ENCODE data around the gene KIF3C. TPM values are rescaled to one million over a fixed set of nuclear protein-coding genes. Genes with fewer than 3 reads are reported as not detected.

The KIF3C gene
- total RNA-seq, 1 experiment from 2014 or later = 39.5 TPM

DNA sequence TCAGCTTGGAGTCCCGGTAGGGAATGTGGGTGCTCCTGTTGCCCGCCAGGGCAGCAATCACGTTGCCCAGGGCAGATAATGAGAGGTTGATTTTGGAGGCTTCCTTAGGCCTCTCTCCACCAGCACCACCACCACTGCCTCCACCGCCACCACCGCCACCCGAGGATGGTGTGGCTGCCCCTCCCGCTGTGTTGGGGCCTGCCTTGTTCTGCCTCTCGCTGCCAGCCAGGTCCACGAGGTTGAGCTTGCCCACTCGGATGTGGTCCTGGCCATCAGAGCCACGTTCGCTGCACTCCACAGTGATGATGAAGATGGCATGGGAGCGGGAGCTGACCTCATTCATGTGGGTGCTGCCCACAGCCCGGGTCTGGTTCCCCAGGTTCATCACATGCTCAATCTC lies 1.3 kb downstream of the KIF3C start:
- no peaks in the 10 kb centered on the region for H3K9me3 ChIP-seq (ENCODE audit: low read depth, low read length, poor library complexity, severe bottlenecking)
- peaks cover 42% of the 10 kb centered on the region for H3K4me1 ChIP-seq (ENCODE audit: insufficient read depth, low read length, poor library complexity, severe bottlenecking)
- CTCF ChIA-PET = no interaction called here
- no TSS peak for BruUV-seq (replicated peaks)
- POLR2A ChIA-PET (ENCODE audit: low non-redundant PET) = no interaction called here
- DNase-seq (ENCODE audit: low spot score) = no peak
- H3K27ac ChIP-seq (ENCODE audit: low read depth, low read length, poor library complexity, severe bottlenecking) = no peak overlapping the region
- peak overlapping the region; percentile 68 for H3K4me3 ChIP-seq (ENCODE audit: low read depth, low read length, poor library complexity, severe bottlenecking)
- H3K27me3 ChIP-seq (replicated peaks; ENCODE audit: insufficient read depth, low read depth, low read length, poor library complexity) = no peaks in the 10 kb centered on the region
- TF ChIP-seq, protein P1, sequence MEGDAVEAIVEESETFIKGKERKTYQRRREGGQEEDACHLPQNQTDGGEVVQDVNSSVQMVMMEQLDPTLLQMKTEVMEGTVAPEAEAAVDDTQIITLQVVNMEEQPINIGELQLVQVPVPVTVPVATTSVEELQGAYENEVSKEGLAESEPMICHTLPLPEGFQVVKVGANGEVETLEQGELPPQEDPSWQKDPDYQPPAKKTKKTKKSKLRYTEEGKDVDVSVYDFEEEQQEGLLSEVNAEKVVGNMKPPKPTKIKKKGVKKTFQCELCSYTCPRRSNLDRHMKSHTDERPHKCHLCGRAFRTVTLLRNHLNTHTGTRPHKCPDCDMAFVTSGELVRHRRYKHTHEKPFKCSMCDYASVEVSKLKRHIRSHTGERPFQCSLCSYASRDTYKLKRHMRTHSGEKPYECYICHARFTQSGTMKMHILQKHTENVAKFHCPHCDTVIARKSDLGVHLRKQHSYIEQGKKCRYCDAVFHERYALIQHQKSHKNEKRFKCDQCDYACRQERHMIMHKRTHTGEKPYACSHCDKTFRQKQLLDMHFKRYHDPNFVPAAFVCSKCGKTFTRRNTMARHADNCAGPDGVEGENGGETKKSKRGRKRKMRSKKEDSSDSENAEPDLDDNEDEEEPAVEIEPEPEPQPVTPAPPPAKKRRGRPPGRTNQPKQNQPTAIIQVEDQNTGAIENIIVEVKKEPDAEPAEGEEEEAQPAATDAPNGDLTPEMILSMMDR (conservative IDR thresholded peaks at IDR 0.05; ENCODE audit: low read depth, low read length) = no peak
- TF ChIP-seq EZH2 (IDR thresholded peaks at IDR 0.05; ENCODE audit: borderline replicate concordance, low read depth, low read length, poor library complexity, severe bottlenecking) = no peak
- peaks cover 3% of the 10 kb centered on the region for H3K36me3 ChIP-seq (ENCODE audit: insufficient read depth, low read length, poor library complexity, severe bottlenecking)
- intact Hi-C loops (cut with micrococcal nuclease; ENCODE audit: unreplicated experiment) = no loop called here

DNA sequence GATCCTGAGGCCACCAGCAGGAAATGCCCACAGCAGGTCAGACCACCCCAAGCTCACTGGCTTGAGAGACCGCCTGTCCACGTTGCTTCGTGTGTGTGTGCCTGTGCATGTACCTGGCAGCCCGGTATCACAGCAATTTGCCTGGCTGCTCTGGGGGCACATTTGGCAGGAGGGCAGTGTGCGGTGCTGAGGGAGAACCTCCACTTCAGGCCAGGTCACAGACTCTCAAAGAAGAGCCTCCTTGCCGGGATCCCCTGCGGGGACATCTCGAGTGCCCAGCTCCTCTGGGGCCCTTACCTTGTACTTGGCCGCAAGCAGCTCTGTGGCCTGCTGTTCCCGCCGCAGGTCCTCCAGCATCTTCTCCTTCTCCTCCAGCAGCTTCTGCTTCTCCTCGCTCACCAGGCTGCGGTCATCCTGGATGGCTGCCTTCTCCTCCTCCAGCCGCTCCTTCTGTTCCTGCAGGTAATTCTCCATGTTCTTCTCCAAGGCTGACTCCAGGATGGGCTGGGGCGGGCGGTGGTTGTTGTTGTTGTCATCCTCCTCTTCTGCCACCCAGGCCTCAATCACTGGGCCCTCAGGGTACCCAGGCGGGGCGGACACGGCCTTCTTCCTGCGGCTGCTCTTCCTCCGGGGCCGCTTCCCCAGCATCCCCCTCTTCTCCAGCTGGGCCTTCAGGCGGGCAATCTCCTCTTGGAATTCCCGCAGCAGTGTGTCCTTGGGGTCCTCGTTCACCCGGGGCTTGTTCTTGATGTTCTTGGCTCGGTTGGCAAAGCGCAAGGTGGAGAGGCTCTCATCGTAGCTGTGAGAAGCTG lies 2.0 kb downstream of the KIF3C start:
- DNase-seq (ENCODE audit: low spot score) = no peak
- Histone ChIP-seq H3K4me3 (ENCODE audit: low read depth, low read length, poor library complexity, severe bottlenecking) (peak overlapping the region; percentile 14), H3K4me1 (ENCODE audit: insufficient read depth, low read length, poor library complexity, severe bottlenecking) (peaks cover 42% of the 10 kb centered on the region), H3K9me3 (ENCODE audit: low read depth, low read length, poor library complexity, severe bottlenecking) (no peaks in the 10 kb centered on the region), H3K36me3 (ENCODE audit: insufficient read depth, low read length, poor library complexity, severe bottlenecking) (peaks cover 5% of the 10 kb centered on the region), H3K27ac (ENCODE audit: low read depth, low read length, poor library complexity, severe bottlenecking) (no peak overlapping the region), H3K27me3 (replicated peaks; ENCODE audit: insufficient read depth, low read depth, low read length, poor library complexity) (no peaks in the 10 kb centered on the region)
- TF ChIP-seq EZH2 (IDR thresholded peaks at IDR 0.05; ENCODE audit: borderline replicate concordance, low read depth, low read length, poor library complexity, severe bottlenecking) = no peak
- ChIA-PET CTCF (no interaction called here), POLR2A (ENCODE audit: low non-redundant PET) (no interaction called here)
- no TSS peak for BruUV-seq (replicated peaks)
- intact Hi-C loops (cut with micrococcal nuclease; ENCODE audit: unreplicated experiment) = no loop called here

DNA sequence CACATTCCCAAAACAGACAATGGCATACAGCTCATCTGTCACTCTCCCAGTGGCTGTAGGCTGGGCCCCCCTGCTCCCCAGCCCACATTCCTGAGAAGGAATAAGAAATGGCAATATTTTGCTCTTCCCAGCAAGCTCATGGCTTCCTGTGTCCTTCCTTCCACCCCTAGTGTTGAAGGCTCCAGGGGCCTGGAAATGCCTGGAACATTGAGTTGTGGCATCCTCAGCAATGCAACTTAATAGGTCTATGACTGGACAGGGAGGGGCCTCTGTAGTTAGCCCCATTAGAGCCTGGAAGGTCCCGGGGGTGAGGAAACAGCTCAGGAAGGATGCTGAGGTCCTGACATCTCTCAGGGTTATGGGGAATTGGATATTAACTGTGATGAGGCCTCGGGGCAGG lies 3.3 kb downstream of the KIF3C start:
- ChIA-PET CTCF (no interaction called here), POLR2A (ENCODE audit: low non-redundant PET) (interaction anchor here (0.6 kb wide), 1 partner anchor 54 kb away, joined by 3 read pairs; no protein-coding TSS in a partner anchor)
- TF ChIP-seq, protein P1 (conservative IDR thresholded peaks at IDR 0.05; ENCODE audit: low read depth, low read length) = no peak
- no peak for TF ChIP-seq EZH2 (IDR thresholded peaks at IDR 0.05; ENCODE audit: borderline replicate concordance, low read depth, low read length, poor library complexity, severe bottlenecking)
- intact Hi-C loops (cut with micrococcal nuclease; ENCODE audit: unreplicated experiment) = no loop called here
- H3K4me1 ChIP-seq (ENCODE audit: insufficient read depth, low read length, poor library complexity, severe bottlenecking) = peaks cover 42% of the 10 kb centered on the region
- peaks cover 5% of the 10 kb centered on the region for H3K36me3 ChIP-seq (ENCODE audit: insufficient read depth, low read length, poor library complexity, severe bottlenecking)
- peak overlapping the region; percentile 11 for H3K4me3 ChIP-seq (ENCODE audit: low read depth, low read length, poor library complexity, severe bottlenecking)
- no peaks in the 10 kb centered on the region for H3K27me3 ChIP-seq (replicated peaks; ENCODE audit: insufficient read depth, low read depth, low read length, poor library complexity)
- H3K27ac ChIP-seq (ENCODE audit: low read depth, low read length, poor library complexity, severe bottlenecking) = peak overlapping the region; percentile 21
- no peak for DNase-seq (ENCODE audit: low spot score)
- BruUV-seq (replicated peaks) = no TSS peak
- H3K9me3 ChIP-seq (ENCODE audit: low read depth, low read length, poor library complexity, severe bottlenecking) = no peaks in the 10 kb centered on the region

DNA sequence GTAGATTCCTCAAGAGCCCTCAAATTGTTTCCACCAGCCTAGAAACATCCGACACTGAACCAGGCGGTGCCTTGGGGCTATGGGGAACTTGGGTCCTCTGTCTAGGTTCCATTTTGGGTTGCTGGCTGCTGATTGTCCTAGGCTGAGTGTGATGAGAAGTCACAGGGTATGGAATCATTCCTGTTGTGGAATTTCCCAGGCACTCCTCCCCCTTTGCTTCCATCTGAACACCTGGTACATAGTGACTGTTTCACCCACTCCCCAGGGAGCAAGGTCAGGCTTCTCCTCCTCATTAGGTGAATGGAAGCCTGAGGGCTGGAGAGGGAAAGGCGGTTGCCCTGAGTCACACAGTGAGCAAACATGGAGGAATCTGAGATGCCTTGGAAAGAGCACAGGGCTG lies 4.5 kb downstream of the KIF3C start:
- POLR2A ChIA-PET (ENCODE audit: low non-redundant PET) = no interaction called here
- CTCF ChIA-PET = no interaction called here
- DNase-seq (ENCODE audit: low spot score) = no peak
- Histone ChIP-seq H3K36me3 (ENCODE audit: insufficient read depth, low read length, poor library complexity, severe bottlenecking) (peaks cover 5% of the 10 kb centered on the region), H3K4me3 (ENCODE audit: low read depth, low read length, poor library complexity, severe bottlenecking) (peak overlapping the region; percentile 11), H3K9me3 (ENCODE audit: low read depth, low read length, poor library complexity, severe bottlenecking) (no peaks in the 10 kb centered on the region), H3K27me3 (replicated peaks; ENCODE audit: insufficient read depth, low read depth, low read length, poor library complexity) (no peaks in the 10 kb centered on the region), H3K4me1 (ENCODE audit: insufficient read depth, low read length, poor library complexity, severe bottlenecking) (peaks cover 42% of the 10 kb centered on the region), H3K27ac (ENCODE audit: low read depth, low read length, poor library complexity, severe bottlenecking) (no peak overlapping the region)
- intact Hi-C loops (cut with micrococcal nuclease; ENCODE audit: unreplicated experiment) = no loop called here
- no peak for TF ChIP-seq EZH2 (IDR thresholded peaks at IDR 0.05; ENCODE audit: borderline replicate concordance, low read depth, low read length, poor library complexity, severe bottlenecking)
- TF ChIP-seq, protein P1 (conservative IDR thresholded peaks at IDR 0.05; ENCODE audit: low read depth, low read length) = no peak
- BruUV-seq (replicated peaks) = no TSS peak
